ENCODE measurements around the gene FNDC7. TPM values are rescaled to one million over a fixed set of nuclear protein-coding genes. Genes with fewer than 3 reads are reported as not detected.
"Not testable (repeated sequence)": the region's sequence is repeated elsewhere in the genome, so short reads cannot be mapped to it uniquely, and the experiment has no call there.

The FNDC7 gene
- polyA plus RNA-seq, 3 donors: not detected

DNA sequence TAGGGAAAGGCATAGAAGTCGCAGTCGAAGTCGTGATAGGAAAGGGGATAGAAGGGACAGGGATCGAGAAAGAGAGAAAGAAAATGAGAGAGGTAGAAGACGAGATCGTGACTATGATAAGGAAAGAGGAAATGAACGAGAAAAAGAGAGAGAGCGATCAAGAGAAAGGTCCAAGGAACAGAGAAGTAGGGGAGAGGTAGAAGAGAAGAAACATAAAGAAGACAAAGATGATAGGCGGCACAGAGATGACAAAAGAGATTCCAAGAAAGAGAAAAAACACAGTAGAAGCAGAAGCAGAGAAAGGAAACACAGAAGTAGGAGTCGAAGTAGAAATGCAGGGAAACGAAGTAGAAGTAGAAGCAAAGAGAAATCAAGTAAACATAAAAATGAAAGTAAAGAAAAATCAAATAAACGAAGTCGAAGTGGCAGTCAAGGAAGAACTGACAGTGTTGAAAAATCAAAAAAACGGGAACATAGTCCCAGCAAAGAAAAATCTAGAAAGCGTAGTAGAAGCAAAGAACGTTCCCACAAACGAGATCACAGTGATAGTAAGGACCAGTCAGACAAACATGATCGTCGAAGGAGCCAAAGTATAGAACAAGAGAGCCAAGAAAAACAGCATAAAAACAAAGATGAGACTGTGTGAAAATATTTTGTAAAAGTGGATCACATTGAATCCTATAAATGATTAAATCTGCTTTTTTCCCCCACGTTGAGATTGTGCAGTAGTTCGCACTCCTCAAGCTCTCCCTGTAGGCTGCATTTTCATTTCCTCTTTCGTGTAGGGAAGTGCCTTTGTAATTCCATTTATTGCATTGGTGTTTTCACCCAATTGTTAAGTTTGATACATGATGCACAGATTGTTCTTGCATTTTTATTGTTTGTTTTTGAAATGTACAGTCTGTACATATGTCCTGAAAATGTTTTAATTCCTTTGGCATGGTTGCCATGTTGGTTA lies 13.1 kb upstream of the FNDC7 start:
- no peak for DNase-seq (ENCODE audit: low read depth in 3 of 3, low spot score in 2 of 3)

- no peak for DNase-seq (ENCODE audit: low read depth in 3 of 3, low spot score in 2 of 3)
Measured at GRCh38 chr1:108701176-108701849, 11.4 kb upstream of the FNDC7 start.

DNA sequence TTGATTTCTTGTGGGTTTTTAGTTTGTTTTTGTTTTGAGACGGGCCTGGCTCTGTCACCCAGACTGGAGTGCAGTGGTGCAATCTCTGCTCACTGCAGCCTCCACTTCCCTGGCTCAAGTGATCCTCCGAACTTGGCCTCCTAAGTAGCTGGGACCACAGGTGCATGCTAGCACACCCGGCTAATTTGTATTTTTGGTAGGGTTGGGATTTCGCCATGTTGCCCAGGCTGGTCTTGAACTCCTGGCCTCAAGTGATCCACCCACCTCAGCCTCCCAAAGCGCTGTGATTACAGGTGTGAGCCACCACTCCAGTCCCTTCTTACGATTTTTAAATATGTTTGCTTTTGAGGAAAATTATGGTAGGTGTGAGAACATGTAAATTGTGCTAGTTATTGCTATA lies 10.6 kb upstream of the FNDC7 start:
- not testable (repeated sequence) for DNase-seq (ENCODE audit: low read depth in 3 of 3, low spot score in 2 of 3)

DNA sequence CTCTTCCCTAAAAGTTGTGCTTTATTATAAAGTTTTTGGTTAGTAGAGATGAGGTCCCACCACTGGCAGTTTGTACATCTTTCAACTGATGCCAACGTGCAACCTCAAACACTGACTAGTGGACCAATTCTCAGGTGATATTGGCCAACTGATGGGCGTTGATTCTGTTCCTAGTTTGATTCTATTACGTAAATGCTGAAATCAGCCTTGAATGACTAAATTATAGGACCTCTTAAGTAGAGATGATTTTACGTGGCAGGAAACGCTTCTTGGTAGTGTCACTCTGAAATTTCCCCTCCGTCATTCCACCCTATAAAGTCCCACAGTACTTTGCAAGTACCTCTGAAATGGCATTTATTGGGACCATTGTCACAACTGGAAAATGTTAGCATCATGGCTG lies 8.8 kb upstream of the FNDC7 start:
- no peak for DNase-seq (ENCODE audit: low read depth in 3 of 3, low spot score in 2 of 3)

DNA sequence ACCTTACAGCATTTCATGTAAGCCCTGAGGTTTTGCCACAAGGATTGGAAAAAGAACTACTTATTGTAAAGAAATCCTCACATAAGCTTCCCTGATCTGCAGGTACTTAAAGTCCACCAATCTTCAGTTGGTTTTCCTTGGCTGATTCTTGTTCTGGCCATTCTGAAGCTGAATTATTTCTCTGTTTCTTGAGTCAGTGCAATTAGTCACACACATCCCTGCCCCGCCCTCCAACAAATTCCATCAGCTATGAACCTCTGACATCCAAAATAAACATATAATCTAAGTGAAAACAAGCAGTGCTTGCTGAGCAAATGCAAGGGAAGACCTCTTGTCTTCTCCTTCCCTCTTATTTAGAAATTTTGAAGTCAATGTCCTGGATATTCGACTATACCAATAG lies 8.2 kb upstream of the FNDC7 start:
- no peak for DNase-seq (ENCODE audit: low read depth in 3 of 3, low spot score in 2 of 3)

- DNase-seq (ENCODE audit: low read depth in 3 of 3, low spot score in 2 of 3): no peak
Measured at GRCh38 chr1:108706643-108707042, 6.1 kb upstream of the FNDC7 start.

DNA sequence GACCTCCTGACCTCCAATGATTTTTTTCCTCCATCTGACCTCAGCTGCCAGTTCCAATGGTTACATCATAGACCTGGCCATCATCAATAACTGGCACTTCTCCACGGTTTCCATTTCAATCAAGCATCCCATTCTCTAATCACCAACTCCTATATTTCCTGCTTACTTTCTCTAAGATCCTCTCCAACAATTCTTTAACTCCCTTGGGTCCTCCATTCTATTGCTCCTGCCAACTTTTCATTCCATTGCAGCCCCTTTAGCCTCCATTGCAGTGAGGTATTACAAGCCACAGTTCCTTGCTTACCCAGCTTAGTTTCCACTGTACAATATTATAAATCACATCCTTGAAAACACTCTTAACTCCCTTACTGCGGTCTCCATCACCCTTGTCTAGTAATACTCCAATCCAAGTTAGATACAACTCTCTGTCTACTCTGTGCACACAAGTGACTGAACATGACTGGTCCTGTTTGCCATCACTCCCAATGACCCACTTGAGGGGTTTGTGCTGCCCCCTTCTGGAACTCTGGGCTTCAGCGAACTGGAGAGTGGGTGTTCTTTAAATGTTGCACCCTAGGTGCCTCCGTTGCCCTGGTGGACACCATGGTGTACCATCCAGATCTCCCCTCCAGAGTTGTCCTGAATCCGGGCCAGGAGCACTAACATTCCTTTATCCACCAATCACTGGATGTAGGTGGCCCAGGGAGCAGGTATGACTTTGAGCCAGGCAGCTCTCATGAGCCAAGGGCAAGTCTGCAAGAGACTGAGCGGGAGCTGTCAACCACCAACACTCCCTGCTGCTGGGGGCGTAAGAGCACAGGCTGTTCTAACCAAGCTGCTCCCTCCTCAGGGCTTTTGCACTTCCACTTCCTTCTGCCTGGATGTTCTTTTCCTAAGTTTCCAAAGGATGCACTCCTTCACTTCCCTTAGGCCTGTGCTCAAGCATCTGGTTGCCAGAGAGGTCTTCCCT lies 3.7 kb upstream of the FNDC7 start:
- DNase-seq (ENCODE audit: low read depth in 3 of 3, low spot score in 2 of 3): no peak

- no peak for DNase-seq (ENCODE audit: low read depth in 3 of 3, low spot score in 2 of 3)
Measured at GRCh38 chr1:108715932-108716331, 3.2 kb downstream of the FNDC7 start.

DNA sequence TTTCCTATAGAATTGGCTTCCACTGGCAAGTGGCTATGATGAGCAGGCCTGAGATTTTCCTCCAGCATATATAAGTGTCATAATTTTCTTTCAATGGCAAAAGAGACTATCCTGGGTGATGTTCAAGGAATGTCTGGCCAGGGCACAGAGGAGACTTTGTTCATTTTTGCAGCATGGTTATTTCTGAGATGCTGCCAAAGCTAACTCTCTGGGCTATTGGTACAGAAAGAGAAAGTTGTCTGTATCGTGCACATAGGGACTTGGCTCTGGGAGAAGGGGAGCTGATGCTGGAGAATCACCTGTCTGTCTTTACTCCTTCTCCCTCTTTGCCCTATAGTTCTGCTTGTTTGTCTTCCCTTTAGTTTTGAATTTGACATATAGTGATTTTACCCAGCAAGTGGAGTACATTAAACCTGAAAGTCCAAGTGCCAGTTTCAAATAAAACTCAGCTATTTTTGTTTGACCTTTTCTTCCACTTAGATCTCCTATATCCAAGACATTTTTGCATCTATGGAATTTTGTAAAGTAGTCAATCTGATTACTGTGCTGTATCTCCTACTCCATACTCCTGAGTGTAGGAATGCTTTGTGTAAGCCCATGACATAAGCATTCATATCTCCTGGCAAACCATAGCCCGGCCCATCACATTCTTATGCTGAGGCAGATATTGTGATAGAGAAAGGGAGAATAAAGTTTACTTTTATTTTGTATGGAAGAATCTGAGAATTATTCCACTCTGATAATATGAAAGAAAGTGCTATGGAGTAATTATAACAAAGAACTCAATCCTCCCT lies 3.9 kb downstream of the FNDC7 start:
- no peak for DNase-seq (ENCODE audit: low read depth in 3 of 3, low spot score in 2 of 3)

- no peak for DNase-seq (ENCODE audit: low read depth in 3 of 3, low spot score in 2 of 3)
Measured at GRCh38 chr1:108717774-108718316, 5.1 kb downstream of the FNDC7 start.

DNA sequence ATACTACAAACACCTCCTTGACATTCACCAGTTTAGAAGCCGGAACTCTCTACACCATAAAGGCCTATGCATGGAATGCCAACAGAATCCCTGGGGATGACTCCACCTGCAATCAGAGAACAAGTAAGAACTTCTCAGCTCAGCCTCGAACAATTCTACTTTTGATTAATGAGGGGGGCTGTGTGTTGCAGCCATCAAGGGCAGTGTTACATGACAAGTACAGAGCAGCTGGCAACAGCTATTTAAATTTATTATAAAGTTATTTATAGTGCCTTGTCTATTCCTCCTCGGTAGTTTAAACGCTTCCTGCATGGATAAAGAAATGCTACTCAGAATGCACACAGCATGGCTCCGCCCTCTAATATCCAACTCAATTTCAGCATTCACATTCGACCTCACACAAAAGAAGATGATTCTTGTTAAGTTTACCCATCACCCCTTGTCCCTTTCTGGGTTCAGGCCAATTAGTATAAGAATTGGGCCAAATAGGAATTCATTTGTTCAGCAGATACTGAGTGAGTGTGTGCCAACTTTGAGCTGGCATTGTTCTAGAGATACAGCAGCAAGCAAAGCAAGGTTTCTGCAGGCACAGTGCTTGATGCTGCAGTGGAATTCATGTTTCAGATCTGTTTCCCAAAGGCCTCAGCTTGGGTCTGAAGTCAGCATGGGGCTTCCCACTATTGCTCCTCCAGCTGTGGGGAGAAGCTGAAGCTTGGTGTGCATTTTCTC lies 6.4 kb downstream of the FNDC7 start:
- no peak for DNase-seq (ENCODE audit: low read depth in 3 of 3, low spot score in 2 of 3)

- DNase-seq (ENCODE audit: low read depth in 3 of 3, low spot score in 2 of 3): no peak
Measured at GRCh38 chr1:108719656-108720435, 7.1 kb downstream of the FNDC7 start.

DNA sequence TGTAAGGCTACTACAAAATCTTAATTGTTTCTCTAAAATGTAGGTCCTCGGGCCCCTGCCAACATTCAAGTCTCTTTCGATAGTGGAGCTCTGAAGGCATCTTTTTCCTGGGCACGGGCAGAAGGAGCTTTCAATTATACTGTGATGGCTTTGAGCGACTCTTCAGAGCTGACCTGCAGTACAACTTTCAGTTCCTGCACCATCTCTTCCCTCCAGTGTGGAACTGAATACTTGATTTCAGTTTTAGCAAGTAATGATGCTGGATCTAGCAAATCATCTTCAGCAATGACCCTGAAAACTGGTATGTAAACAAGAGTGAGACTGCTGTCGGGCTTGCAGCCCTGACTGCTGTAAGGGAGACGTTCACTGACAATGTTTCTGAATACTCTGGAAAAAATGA lies 9.6 kb downstream of the FNDC7 start:
- DNase-seq (ENCODE audit: low read depth in 3 of 3, low spot score in 2 of 3): no peak

- no peak for DNase-seq (ENCODE audit: low read depth in 3 of 3, low spot score in 2 of 3)
Measured at GRCh38 chr1:108725906-108726305, 13.2 kb downstream of the FNDC7 start.

DNA sequence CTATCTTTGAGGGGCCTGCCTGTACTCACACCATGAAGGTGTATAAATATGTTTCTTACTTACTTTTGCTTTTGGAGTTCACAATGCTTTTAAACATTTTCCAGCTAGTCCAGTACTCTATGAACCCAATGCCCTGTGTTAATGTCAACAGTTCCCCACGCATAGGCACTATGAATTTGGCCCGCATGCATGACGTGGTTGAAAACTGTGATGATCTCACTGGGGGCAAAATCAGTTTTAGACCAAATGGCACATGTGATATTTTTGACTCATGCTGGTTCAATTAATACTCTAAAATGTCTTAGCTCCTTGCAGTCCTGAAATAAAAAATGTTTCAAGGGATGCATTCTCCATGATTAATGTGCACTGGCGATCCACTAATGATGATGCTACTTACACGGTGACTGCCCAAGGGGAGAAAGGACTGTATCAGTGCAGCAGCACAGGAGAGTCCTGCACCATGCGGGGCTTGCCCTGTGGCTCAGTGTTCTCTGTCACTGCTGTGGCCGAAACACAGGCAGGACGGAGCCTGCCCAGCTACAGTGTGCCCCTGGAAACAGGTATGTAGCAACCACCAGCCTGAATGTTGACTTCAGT lies 15.7 kb downstream of the FNDC7 start:
- DNase-seq (ENCODE audit: low read depth in 3 of 3, low spot score in 2 of 3): no peak

DNA sequence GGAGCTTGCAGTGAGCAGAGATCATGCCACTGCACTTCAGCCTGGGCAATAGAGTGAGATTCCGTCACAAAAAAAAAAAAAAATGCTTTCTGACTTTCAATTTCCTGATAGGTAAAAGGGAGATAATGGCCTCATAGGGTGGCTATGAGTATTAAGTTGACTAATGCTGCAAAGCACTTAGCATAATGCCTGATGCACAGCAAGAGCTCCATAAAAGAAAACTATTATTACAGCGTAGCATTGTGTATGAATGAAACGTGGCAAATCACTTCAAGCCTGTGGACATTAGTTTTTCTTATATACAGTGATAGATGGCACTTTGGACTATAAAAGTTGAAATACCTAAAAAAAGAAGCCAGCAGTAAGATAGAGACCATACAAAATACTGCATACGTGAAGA lies 16.8 kb downstream of the FNDC7 start:
- no peak for DNase-seq (ENCODE audit: low read depth in 3 of 3, low spot score in 2 of 3)

GRCh38 chr1:108732398-108732797 lies 19.7 kb downstream of the FNDC7 start:
- no peak for DNase-seq (ENCODE audit: low read depth in 3 of 3, low spot score in 2 of 3)
